Heart left ventricle (tissue), 16 donors: ENCODE data around the gene SCYGR4. TPM values are rescaled to one million over a fixed set of nuclear protein-coding genes. Genes with fewer than 3 reads are reported as not detected.

Experiments used
- ATAC-seq, 4 donors: fragments of 200-7000 bp; cut with Tn5 transposase; one replicate each; pipeline ENCODE4 v1.9.1; 2020 to 2022; ENCODE audit warnings: moderate library complexity in 4 of 4, mild to moderate bottlenecking in 3 of 4, moderate number of reproducible peaks in 1 of 4
- DNase-seq, 5 donors: peaks; one replicate each; pipeline ENCODE4 v3.0.0-alpha.2; 2020
- H3K27ac ChIP-seq, 12 donors: fragments of 200-600 bp; sonication (generic) in 4 of 12; one replicate each; pipeline versions ENCODE4 v1.5.0 to v1.8.0; 2016 to 2022; ENCODE audit warnings: mild to moderate bottlenecking in 2 of 12
- H3K27me3 ChIP-seq, 9 donors: fragments of 200-600 bp; sonication (generic) in 2 of 9; one replicate each; pipeline versions ENCODE4 v1.5.1 to v1.8.0; 2016 to 2022; ENCODE audit warnings: mild to moderate bottlenecking in 3 of 9
- H3K36me3 ChIP-seq, 9 donors: fragments of 200-600 bp; sonication (generic) in 2 of 9; one replicate each; pipeline versions ENCODE4 v1.5.0 to v1.8.0; 2018 to 2022; ENCODE audit warnings: mild to moderate bottlenecking in 2 of 9
- H3K4me1 ChIP-seq, 12 donors: fragments of 200-600 bp; sonication (generic) in 4 of 12; one replicate each; pipeline versions ENCODE4 v1.5.0 to v1.8.0; 2016 to 2022; ENCODE audit warnings: mild to moderate bottlenecking in 3 of 12
- H3K4me3 ChIP-seq, 12 donors: fragments of 200-600 bp; sonication (generic) in 4 of 12; one replicate each; pipeline versions ENCODE4 v1.5.0 to v1.8.0; 2017 to 2022; ENCODE audit warnings: mild to moderate bottlenecking in 9 of 12, moderate library complexity in 4 of 12
- H3K9me3 ChIP-seq, 12 donors: fragments of 200-600 bp; sonication (generic) in 4 of 12; one replicate each; pipeline versions ENCODE4 v1.5.0 to v1.8.0; 2016 to 2022; ENCODE audit warnings: mild to moderate bottlenecking in 1 of 12
- CTCF ChIP-seq, 12 donors: fragments of 200-600 bp; sonication (generic) in 4 of 12; IDR thresholded peaks; one replicate each; pipeline versions ENCODE4 v1.5.0 to v1.8.0; 2018 to 2022; ENCODE audit warnings: antibody characterized with exemption in 12 of 12, mild to moderate bottlenecking in 5 of 12
- POLR2A ChIP-seq, 2 donors: fragments of 450-650 bp; IDR thresholded peaks; one replicate each; pipeline ENCODE4 v1.6.1; 2017; ENCODE audit warnings: antibody characterized with exemption in 2 of 2, mild to moderate bottlenecking in 2 of 2, moderate library complexity in 2 of 2
- WGBS, 4 donors: extraction: QIAGEN DNeasy Blood & Tissue Kit in 2 of 4; methylation state at CpG; one replicate each; pipeline versions ENCODE4 v1.1.5 to v1.1.7; 2013 to 2018; 5-methylcytosine and 5-hydroxymethylcytosine counted together
- intact Hi-C, 10 donors: fragments of 100-400 bp; cut with DNase I; formaldehyde crosslinking; loops; one replicate each; pipeline versions ENCODE4 v1.11.1 to v1.14.2; 2022
- polyA plus RNA-seq, 2 donors: library from polyadenylated mRNA; stranded (reverse); fragments of 200-250 nt; gene quantifications; one replicate each; pipeline ENCODE4 v1.2.3, GENCODE V29; 2013
- total RNA-seq, 9 donors: library from RNA; depleted of rRNA in 2 of 9; stranded (reverse); fragments of >200 nt in 2 of 9; fragmentation: NEBNext Ultra II Directional in 3 of 9; extraction: Animal tissue kit (Norgen Biotek cat#: 25700) in 3 of 9; gene quantifications; one replicate each; pipeline versions ENCODE4 v1.1.0 to v1.2.4, GENCODE V29; 2016 to 2023
- donor health status: ischemic (EF 13 %, LVEDD 7.1; RV severe dilation, severe dysfunction).
- donor health status: healthy with polysubstance abuse.
- donor health status: DM: no; HTN: yes; CAD: no.
- donor health status: DM: no; HTN: no; CAD: no.
- donor health status: ischemic (EF 25% LVEDD 6.9; RV normal size, moderate dysfunction).
- donor health status: ischemic (EF 25% LVEDD 5.7; RV mildly dilated, moderate dysfunction).
- donor health status: healthy.
- donor health status: DM: yes; HTN: yes; CAD: no.
- donor health status: ischemic (EF 35%, LVEDD 5.7; RV mildly dilated, moderate dysfunction).
- donor health status: nonischemic (EF 11% LVEDD 7.7; RV severe dilation, severe dysfunction).
- donor health status: DM: yes; HTN: yes; CAD: no.
- donor health status: PGD.
- donor health status: ischemic (EF 29% LVEDD 5.4; RV normal size, mild dysfunction).
- donor health status: nonischemic (EF 23%, LVEDD 6.1; RV moderate dilation, normal function).

SCYGR4 gene
- total and polyA plus RNA-seq, 11 donors, result not detected

GRCh38 chr2:227582369-227582768 is 34.9 kb upstream of the SCYGR4 start:
- intact Hi-C loops, result no loop called here
- DNase-seq (no peak), ATAC-seq (no peak)
- H3K27me3 ChIP-seq, result peaks cover 0 to 5% (median 0%) of the 10 kb centered on the region in 9 donors
- peaks cover 0 to 18% (median 3%) of the 10 kb centered on the region in 12 donors for H3K9me3 ChIP-seq
- no peaks in the 10 kb centered on the region for H3K4me1 ChIP-seq
- TF ChIP-seq CTCF (IDR thresholded peaks at IDR 0.05), result no peak
- TF ChIP-seq POLR2A (IDR thresholded peaks at IDR 0.05), result no peak
- H3K4me3 ChIP-seq, result no peak overlapping the region
- H3K36me3 ChIP-seq, result no peaks in the 10 kb centered on the region
- H3K27ac ChIP-seq, result no peak overlapping the region

- H3K27me3 ChIP-seq, result peaks cover 0 to 8% (median 0%) of the 10 kb centered on the region in 9 donors
- no peak for TF ChIP-seq POLR2A (IDR thresholded peaks at IDR 0.05)
- TF ChIP-seq CTCF (IDR thresholded peaks at IDR 0.05), result no peak
- H3K9me3 ChIP-seq, result peaks cover 0 to 12% (median 0%) of the 10 kb centered on the region in 12 donors
- DNase-seq (no peak), ATAC-seq (no peak)
- WGBS, 4 donors, result 87 to 94% (median 89%) methylated on average over 1 of the region's 1 CpG
- no peak overlapping the region for H3K27ac ChIP-seq
- H3K36me3 ChIP-seq, result no peaks in the 10 kb centered on the region
- H3K4me3 ChIP-seq, result no peak overlapping the region
- intact Hi-C loops, result no loop called here
- H3K4me1 ChIP-seq, result no peaks in the 10 kb centered on the region
Observed at GRCh38 chr2:227592694-227593387, 24.5 kb upstream of the SCYGR4 start.

- 39 to 62% (median 56%) methylated on average over 3 to 4 of the region's 4 CpGs for WGBS, 4 donors
- no peak overlapping the region for H3K27ac ChIP-seq
- intact Hi-C loops, result no loop called here
- no peaks in the 10 kb centered on the region for H3K9me3 ChIP-seq
- no peaks in the 10 kb centered on the region for H3K36me3 ChIP-seq
- no peak for DNase-seq
- no peak for ATAC-seq
- H3K4me1 ChIP-seq, result no peaks in the 10 kb centered on the region
- H3K4me3 ChIP-seq, result no peak overlapping the region
- TF ChIP-seq POLR2A (IDR thresholded peaks at IDR 0.05), result no peak
- TF ChIP-seq CTCF (IDR thresholded peaks at IDR 0.05), result no peak
- peaks cover 0 to 12% (median 0%) of the 10 kb centered on the region in 9 donors for H3K27me3 ChIP-seq
Observed at GRCh38 chr2:227595797-227596196, 21.5 kb upstream of the SCYGR4 start.

- no peaks in the 10 kb centered on the region for H3K9me3 ChIP-seq
- no peak for DNase-seq
- no peaks in the 10 kb centered on the region for H3K4me1 ChIP-seq
- intact Hi-C loops, result no loop called here
- H3K27ac ChIP-seq, result no peak overlapping the region
- peaks cover 0 to 12% (median 0%) of the 10 kb centered on the region in 9 donors for H3K27me3 ChIP-seq
- no peak overlapping the region for H3K4me3 ChIP-seq
- H3K36me3 ChIP-seq, result no peaks in the 10 kb centered on the region
- TF ChIP-seq POLR2A (IDR thresholded peaks at IDR 0.05) (no peak), CTCF (IDR thresholded peaks at IDR 0.05) (no peak)
- no peak for ATAC-seq
Observed at GRCh38 chr2:227597036-227597435, 20.3 kb upstream of the SCYGR4 start.
